Fibroblast of pulmonary artery (primary cell): Measurements from ENCODE around the gene MDGA2.

Experiments
- DNase-seq: peaks from one replicate; pipeline ENCODE4 v3.0.0-alpha.2; 2010; ENCODE audit warnings: low read depth
- H3K4me3 ChIP-seq: replicated peaks from 2 replicates; pipeline ENCODE4 v1.5.1; 2011; ENCODE audit warnings: low read depth, mild to moderate bottlenecking, control low read depth, low read length, moderate library complexity
- CTCF ChIP-seq: IDR thresholded peaks from 2 replicates; pipeline ENCODE4 v1.5.1; 2011; ENCODE audit warnings: mild to moderate bottlenecking, control low read depth, low read length, inconsistent platforms; ENCODE audit errors: missing control alignments

MDGA2 gene

GRCh38 chr14:47541662-47542061, 133.7 kb downstream of the MDGA2 start:
- no peak overlapping the region for H3K4me3 ChIP-seq
- DNase-seq: no peak
- no peak for TF ChIP-seq CTCF

- peak; percentile 1 for DNase-seq
- no peak for TF ChIP-seq CTCF
- no peak overlapping the region for H3K4me3 ChIP-seq
Measured at GRCh38 chr14:47539031-47539461, 136.4 kb downstream of the MDGA2 start.

- no peak for DNase-seq
- no peak overlapping the region for H3K4me3 ChIP-seq
- TF ChIP-seq CTCF: no peak
Measured at GRCh38 chr14:47536341-47536740, 139.1 kb downstream of the MDGA2 start.

- DNase-seq: no peak
- TF ChIP-seq CTCF: no peak
- no peak overlapping the region for H3K4me3 ChIP-seq
Measured at GRCh38 chr14:47526591-47527244, 148.7 kb downstream of the MDGA2 start.

GRCh38 chr14:47524524-47524923, 150.9 kb downstream of the MDGA2 start:
- DNase-seq: no peak
- no peak overlapping the region for H3K4me3 ChIP-seq
- no peak for TF ChIP-seq CTCF

GRCh38 chr14:47520382-47520781, 155.0 kb downstream of the MDGA2 start:
- no peak for TF ChIP-seq CTCF
- no peak overlapping the region for H3K4me3 ChIP-seq
- no peak for DNase-seq

- no peak overlapping the region for H3K4me3 ChIP-seq
- no peak for DNase-seq
- TF ChIP-seq CTCF: no peak
Measured at GRCh38 chr14:47511829-47512228, 163.6 kb downstream of the MDGA2 start.
